Spleen (tissue), 11 donors: Measurements from ENCODE around the gene CRYGB. TPM values are rescaled to one million over a fixed set of nuclear protein-coding genes. Genes with fewer than 3 reads are reported as not detected.
"Not testable (repeated sequence)": the region's sequence is repeated elsewhere in the genome, so short reads cannot be mapped to it uniquely, and the experiment has no call there.

Experiments used
- DNase-seq: peaks from one replicate; pipeline ENCODE4 v3.0.0-alpha.2; 2020
- H3K27ac ChIP-seq, 8 donors: fragments of 200-600 bp; sonication (generic) in 7 of 8; 1 replicate in 4 of 8; 2 replicates in 4 of 8; pipeline versions ENCODE4 v1.5.0 to v1.8.0; 2016 to 2021; ENCODE audit warnings: inconsistent platforms in 4 of 8, mild to moderate bottlenecking in 4 of 8, moderate library complexity in 1 of 8
- H3K27me3 ChIP-seq, 7 donors: fragments of 200-600 bp; sonication (generic) in 6 of 7; replicated peaks in 1 of 7; 1 replicate in 4 of 7; 2 replicates in 3 of 7; pipeline versions ENCODE4 v1.5.0 to v1.8.0; 2016 to 2021; ENCODE audit warnings: inconsistent platforms in 3 of 7, mild to moderate bottlenecking in 1 of 7
- H3K36me3 ChIP-seq, 6 donors: fragments of 200-600 bp; sonication (generic) in 5 of 6; 1 replicate in 4 of 6; 2 replicates in 2 of 6; pipeline versions ENCODE4 v1.5.0 to v1.8.0; 2016 to 2021; ENCODE audit warnings: inconsistent platforms in 2 of 6
- H3K4me1 ChIP-seq, 6 donors: fragments of 200-600 bp; sonication (generic) in 5 of 6; 1 replicate in 3 of 6; 2 replicates in 3 of 6; pipeline versions ENCODE4 v1.5.0 to v1.8.0; 2016 to 2021; ENCODE audit warnings: inconsistent platforms in 3 of 6
- H3K4me3 ChIP-seq, 8 donors: fragments of 200-600 bp; sonication (generic) in 7 of 8; 1 replicate in 4 of 8; 2 replicates in 4 of 8; pipeline versions ENCODE4 v1.5.0 to v1.8.0; 2016 to 2021; ENCODE audit warnings: inconsistent platforms in 4 of 8, mild to moderate bottlenecking in 4 of 8, moderate library complexity in 2 of 8
- H3K9me3 ChIP-seq, 8 donors: fragments of 200-600 bp; sonication (generic) in 7 of 8; 1 replicate in 4 of 8; 2 replicates in 4 of 8; pipeline versions ENCODE4 v1.5.0 to v1.8.0; 2016 to 2021; ENCODE audit warnings: inconsistent platforms in 4 of 8
- CTCF ChIP-seq, 11 experiments: fragments of 200-600 bp in 7 of 11; fragments of 450-650 bp in 4 of 11; sonication (generic) in 4 of 11; IDR thresholded peaks in 8 of 11; conservative IDR thresholded peaks in 3 of 11; 1 replicate in 7 of 11; 2 replicates in 4 of 11; pipeline versions ENCODE4 v1.4.0 to v1.8.0; 2016 to 2021; ENCODE audit warnings: antibody characterized with exemption in 11 of 11, inconsistent platforms in 4 of 11, mild to moderate bottlenecking in 1 of 11
- POLR2A ChIP-seq, 3 donors: fragments of 450-650 bp; IDR thresholded peaks; one replicate each; pipeline ENCODE4 v1.5.1; 2017; ENCODE audit warnings: antibody characterized with exemption in 3 of 3, mild to moderate bottlenecking in 1 of 3
- POLR2AphosphoS5 ChIP-seq, 3 donors: sonication (generic); formaldehyde crosslinking; IDR thresholded peaks; one replicate each; pipeline ENCODE4 v1.5.1; 2017; ENCODE audit warnings: antibody characterized with exemption in 3 of 3
- WGBS, 5 donors: extraction: QIAGEN DNeasy Blood & Tissue Kit in 3 of 5; methylation state at CpG; one replicate each; pipeline versions ENCODE4 v1.1.5 to v1.1.7; 2013 to 2018; 5-methylcytosine and 5-hydroxymethylcytosine counted together
- intact Hi-C: fragments of 100-400 bp; cut with DNase I; formaldehyde crosslinking; loops from one replicate; pipeline ENCODE4 v1.15.0; 2023; ENCODE audit warnings: low total_unique reads
- polyA plus RNA-seq, 3 donors: library from polyadenylated mRNA; stranded (reverse); fragments of 200-250 nt; gene quantifications; one replicate each; pipeline ENCODE4 v1.2.1, GENCODE V29; 2013
- total RNA-seq, 7 donors: library from RNA; depleted of rRNA in 3 of 7; stranded (reverse); fragments of >200 nt in 3 of 7; fragmentation: NEBNext Ultra II Directional in 4 of 7; extraction: Animal tissue kit (Norgen Biotek cat#: 25700) in 4 of 7; gene quantifications; one replicate each; pipeline versions ENCODE4 v1.1.0 to v1.2.1, GENCODE V29; 2016 to 2021
- donor health status: healthy with polysubstance abuse.
- donor health status: DM: no; HTN: no; CAD: no; lungs with moderate emphysema.
- donor health status: DM: no; HTN: no; CAD: no.
- donor health status: Bipolar disorder and iron deficiency.
- donor health status: healthy.
- donor health status: DM: no; HTN: no; CAD: no.
- donor health status: DM: yes; HTN: yes; CAD: no.

Gene CRYGB
- total and polyA plus RNA-seq, 10 donors = not detected

DNA sequence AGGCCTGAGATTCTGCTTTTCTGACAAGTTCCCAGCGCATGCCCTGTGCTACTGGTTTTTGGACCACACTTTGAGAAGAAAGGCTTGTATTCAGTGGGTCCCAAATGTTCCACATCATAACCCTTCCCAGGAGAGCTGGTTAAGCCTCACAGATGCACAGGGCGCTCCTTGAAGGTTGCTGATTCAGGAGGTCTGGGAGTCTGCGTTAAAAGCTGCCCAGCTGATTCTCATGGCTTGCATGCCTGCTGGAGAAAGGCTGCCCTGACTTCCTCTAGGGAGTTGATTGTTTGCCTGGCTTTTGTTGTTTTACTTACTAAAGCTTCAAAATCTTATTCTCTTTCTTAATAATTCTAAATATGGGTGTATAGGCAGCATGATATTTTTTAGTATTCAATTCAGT, 42.3 kb downstream of the CRYGB start:
- Histone ChIP-seq H3K4me3 (no peak overlapping the region), H3K36me3 (no peaks in the 10 kb centered on the region), H3K4me1 (peaks cover 0 to 11% (median 0%) of the 10 kb centered on the region in 6 donors), H3K27me3 (peaks cover 0 to 8% (median 0%) of the 10 kb centered on the region in 7 donors), H3K27ac (no peak overlapping the region), H3K9me3 (no peaks in the 10 kb centered on the region)
- intact Hi-C loops = no loop called here
- no peak for DNase-seq
- 74 to 84% (median 78%) methylated on average over 3 of the region's 3 CpGs for WGBS, 5 donors
- TF ChIP-seq POLR2A (IDR thresholded peaks at IDR 0.05) (no peak), CTCF (IDR thresholded peaks at IDR 0.05 in 8 of 11, conservative IDR thresholded peaks at IDR 0.05 in 3 of 11) (no peak), POLR2AphosphoS5 (IDR thresholded peaks at IDR 0.05) (no peak)

DNA sequence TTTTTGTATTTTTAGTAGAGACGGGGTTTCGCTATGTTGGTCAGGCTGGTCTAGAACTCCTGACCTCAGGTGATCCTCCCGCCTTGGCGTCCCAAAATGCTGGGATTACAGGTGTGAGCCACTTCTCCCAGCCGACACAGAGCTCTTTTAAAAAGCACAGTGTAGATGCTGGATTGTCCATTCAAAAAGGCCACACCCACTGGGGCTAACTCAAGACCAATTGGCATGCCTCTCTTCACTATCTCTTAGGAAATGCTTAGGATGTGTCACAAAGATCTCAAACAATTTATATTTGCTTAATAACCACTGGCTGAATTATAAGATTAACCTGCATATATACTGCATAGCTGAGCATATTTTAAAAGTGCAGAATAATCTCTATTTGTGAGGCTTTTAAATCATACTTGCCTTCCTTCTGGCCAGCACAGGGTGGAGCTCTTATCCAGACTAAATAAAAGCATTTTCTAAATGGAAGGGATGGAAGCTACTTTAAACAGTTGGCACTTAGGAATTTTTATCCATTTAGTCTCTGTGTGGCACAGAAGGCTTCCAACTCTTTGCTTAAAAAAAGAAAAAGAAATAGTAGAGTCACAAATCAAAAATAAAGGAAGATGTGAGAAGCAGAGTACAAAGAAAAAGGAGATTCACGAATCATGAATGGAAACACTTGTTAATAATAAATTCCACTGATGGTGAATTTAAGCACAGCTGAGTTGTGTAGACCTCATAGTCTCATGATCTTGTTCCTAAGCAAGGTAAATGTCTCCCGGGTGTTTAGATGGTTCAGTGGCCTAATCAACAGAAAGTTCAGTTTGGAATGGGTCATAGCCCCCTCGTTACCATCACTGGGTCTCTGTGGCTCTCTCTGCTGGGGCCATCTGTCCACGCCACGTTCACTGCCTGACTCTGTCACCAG, 44.0 kb downstream of the CRYGB start:
- TF ChIP-seq POLR2A (IDR thresholded peaks at IDR 0.05) (no peak), POLR2AphosphoS5 (IDR thresholded peaks at IDR 0.05) (no peak), CTCF (IDR thresholded peaks at IDR 0.05 in 8 of 11, conservative IDR thresholded peaks at IDR 0.05 in 3 of 11) (no peak)
- H3K27ac ChIP-seq = no peak overlapping the region
- H3K9me3 ChIP-seq = no peaks in the 10 kb centered on the region
- H3K4me1 ChIP-seq = peaks cover 0 to 11% (median 0%) of the 10 kb centered on the region in 6 donors
- 37 to 60% (median 41%) methylated on average over 10 of the region's 10 CpGs for WGBS, 5 donors
- intact Hi-C loops = no loop called here
- H3K4me3 ChIP-seq = no peak overlapping the region
- H3K27me3 ChIP-seq = peaks cover 0 to 8% (median 0%) of the 10 kb centered on the region in 7 donors
- no peaks in the 10 kb centered on the region for H3K36me3 ChIP-seq
- DNase-seq = no peak

- no peak for DNase-seq
- Histone ChIP-seq H3K4me1 (peaks cover 0 to 11% (median 0%) of the 10 kb centered on the region in 6 donors), H3K4me3 (no peak overlapping the region), H3K9me3 (no peaks in the 10 kb centered on the region), H3K36me3 (no peaks in the 10 kb centered on the region), H3K27ac (no peak overlapping the region), H3K27me3 (peaks cover 0 to 4% (median 0%) of the 10 kb centered on the region in 7 donors)
- intact Hi-C loops = no loop called here
- no peak for TF ChIP-seq POLR2AphosphoS5 (IDR thresholded peaks at IDR 0.05)
- no peak for TF ChIP-seq POLR2A (IDR thresholded peaks at IDR 0.05)
- TF ChIP-seq CTCF (IDR thresholded peaks at IDR 0.05 in 8 of 11, conservative IDR thresholded peaks at IDR 0.05 in 3 of 11) = no peak
- WGBS, 5 donors = 63 to 76% (median 66%) methylated on average over 13 of the region's 13 CpGs
These were observed 46.1 kb downstream of the CRYGB start for GRCh38 chr2:208099682-208100470.

DNA sequence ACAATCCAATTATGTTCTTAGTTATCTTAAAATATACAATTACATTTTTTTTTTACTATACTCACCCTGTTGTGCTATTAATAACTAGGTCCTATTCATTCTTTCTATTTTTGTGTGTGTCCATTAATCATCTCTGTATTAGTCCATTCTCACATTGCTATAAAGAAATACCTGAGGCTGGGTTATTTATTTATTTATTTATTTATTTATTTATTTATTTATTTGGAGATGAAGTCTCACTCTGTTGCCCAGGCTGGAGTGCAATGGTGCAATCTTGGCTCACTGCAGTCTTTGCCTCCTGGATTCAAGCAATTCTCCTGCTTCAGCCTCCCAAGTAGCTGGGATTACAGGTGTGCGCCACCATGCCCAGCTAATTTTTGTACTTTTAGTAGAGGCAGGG, 47.3 kb downstream of the CRYGB start:
- H3K36me3 ChIP-seq, DNase-seq, H3K27me3 ChIP-seq, H3K27ac ChIP-seq, H3K9me3 ChIP-seq, intact Hi-C loops, H3K4me3 ChIP-seq: not testable (repeated sequence)
- 94 to 100% (median 100%) methylated on average over 1 of the region's 1 CpG for WGBS, 5 donors
- peaks cover 0 to 11% (median 0%) of the 10 kb centered on the region in 6 donors for H3K4me1 ChIP-seq
